Adrenal gland (tissue), 5 donors: Measurements from ENCODE around the gene NR2E1.

Experiments used
- CTCF ChIP-seq, 6 experiments: fragments of 450-650 bp in 4 of 6; fragments of 200-600 bp in 2 of 6; sonication (generic) in 1 of 6; IDR thresholded peaks; 1 replicate in 5 of 6; 2 replicates in 1 of 6; pipeline versions ENCODE4 v1.5.1 to v1.8.0; 2016 to 2021; ENCODE audit warnings: antibody characterized with exemption in 6 of 6, mild to moderate bottlenecking in 2 of 6, moderate library complexity in 1 of 6
- POLR2A ChIP-seq, 2 donors: fragments of 450-650 bp; IDR thresholded peaks; one replicate each; pipeline ENCODE4 v1.6.1; 2017; ENCODE audit warnings: antibody characterized with exemption in 2 of 2, mild to moderate bottlenecking in 2 of 2, moderate library complexity in 1 of 2
- donor health status: DM: no; HTN: no; CAD: no.

DNA sequence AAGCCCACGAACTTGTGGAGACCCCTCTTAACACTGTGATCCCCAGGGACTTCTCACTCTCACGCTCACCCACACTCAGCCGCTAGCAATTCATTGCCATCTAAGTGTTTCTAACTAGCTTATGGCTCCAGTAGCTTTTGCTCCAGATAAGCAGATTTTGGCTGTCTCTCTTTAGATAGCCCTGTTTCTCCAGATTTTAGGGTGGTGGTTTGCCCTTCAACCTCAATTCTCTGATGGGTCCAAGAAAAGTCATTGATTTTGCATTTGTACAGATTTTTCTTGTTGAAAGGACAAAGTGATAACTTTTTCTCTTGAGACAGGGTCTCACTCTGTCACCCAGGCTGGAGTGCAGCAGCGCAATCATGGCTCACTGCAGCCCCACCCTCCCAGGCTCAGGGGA, 41.2 kb downstream of the NR2E1 start:
- TF ChIP-seq CTCF (IDR thresholded peaks at IDR 0.05) (no peak), POLR2A (IDR thresholded peaks at IDR 0.05) (no peak)
